Measurements from ENCODE around the gene TBATA. TPM values are rescaled to one million over a fixed set of nuclear protein-coding genes. Genes with fewer than 3 reads are reported as not detected.

Gene TBATA
- total RNA-seq, 1 experiment from 2014 or later: not detected

GRCh38 chr10:70791386-70792039, 6.3 kb upstream of the TBATA start (continued):
- TF ChIP-seq ZNF425 (CRISPR knock-in tag; conservative IDR thresholded peaks at IDR 0.05): no peak
- no peak for TF ChIP-seq ETV6 (CRISPR knock-in tag; IDR thresholded peaks at IDR 0.05)
- no peak for TF ChIP-seq AR (CRISPR knock-in tag; IDR thresholded peaks at IDR 0.05)
- TF ChIP-seq GRHL2 (CRISPR knock-in tag; IDR thresholded peaks at IDR 0.05; ENCODE audit: insufficient replicate concordance, severe bottlenecking): no peak
- no peak for TF ChIP-seq ZNF263 (CRISPR knock-in tag; IDR thresholded peaks at IDR 0.05; ENCODE audit: low read depth)
- no peak for TF ChIP-seq ZNF232 (CRISPR knock-in tag; IDR thresholded peaks at IDR 0.05)
- TF ChIP-seq E2F5 (CRISPR knock-in tag; IDR thresholded peaks at IDR 0.05): no peak

GRCh38 chr10:70786799-70787415, 1.7 kb upstream of the TBATA start:
- ATAC-seq (no peak), DNase-seq (ENCODE audit: low spot score) (no peak)
- no peaks in the 10 kb centered on the region for H3K36me3 Mint-ChIP-seq

GRCh38 chr10:70784471-70784870, 706 bp downstream of the TBATA start:
- ATAC-seq (no peak), DNase-seq (ENCODE audit: low spot score) (no peak)
- no peak for TF ChIP-seq E2F5 (CRISPR knock-in tag; IDR thresholded peaks at IDR 0.05)
- no peak for TF ChIP-seq NR1H2 (CRISPR knock-in tag; IDR thresholded peaks at IDR 0.05)
- TF ChIP-seq CBFB (CRISPR knock-in tag; IDR thresholded peaks at IDR 0.05; ENCODE audit: low read depth): no peak
- no peak for TF ChIP-seq HMGXB4 (CRISPR knock-in tag; IDR thresholded peaks at IDR 0.05)
- no peak for TF ChIP-seq RELA (CRISPR knock-in tag; IDR thresholded peaks at IDR 0.05; ENCODE audit: borderline replicate concordance)
- no peak for TF ChIP-seq NFE2L1 (CRISPR knock-in tag; IDR thresholded peaks at IDR 0.05)
- TF ChIP-seq ATF3 (CRISPR knock-in tag; conservative IDR thresholded peaks at IDR 0.05): no peak
- no peak for TF ChIP-seq JUN (CRISPR knock-in tag; IDR thresholded peaks at IDR 0.05)
- no peak for TF ChIP-seq ATF1 (CRISPR knock-in tag; IDR thresholded peaks at IDR 0.05)

More at GRCh38 chr10:70786799-70787415, 1.7 kb upstream of the TBATA start:
- Mint-ChIP-seq H3K27me3 (ENCODE audit: low read depth) (no peaks in the 10 kb centered on the region), H3K9me3 (no peaks in the 10 kb centered on the region), H3K27ac (no peak overlapping the region), H3K4me3 (no peak overlapping the region), H3K4me1 (no peaks in the 10 kb centered on the region)
- ChIA-PET POLR2A (no interaction called here), CTCF (interaction anchor here (0.6 to 1.0 kb wide), 2 partner anchors 228 to 238 kb away, joined by 3 read pairs; no protein-coding TSS in a partner anchor)
- TF ChIP-seq NFE2L1 (CRISPR knock-in tag; IDR thresholded peaks at IDR 0.05): no peak
- no peak for TF ChIP-seq HMGXB4 (CRISPR knock-in tag; IDR thresholded peaks at IDR 0.05)
- no peak for TF ChIP-seq NR2C2 (CRISPR knock-in tag; IDR thresholded peaks at IDR 0.05)
- TF ChIP-seq SMAD3 (CRISPR knock-in tag; IDR thresholded peaks at IDR 0.05; ENCODE audit: borderline replicate concordance): no peak
- TF ChIP-seq GTF2I (CRISPR knock-in tag; conservative IDR thresholded peaks at IDR 0.05): no peak

More at GRCh38 chr10:70784471-70784870, 706 bp downstream of the TBATA start:
- Mint-ChIP-seq H3K27ac (no peak overlapping the region), H3K4me3 (no peak overlapping the region), H3K27me3 (ENCODE audit: low read depth) (no peaks in the 10 kb centered on the region), H3K36me3 (no peaks in the 10 kb centered on the region), H3K9me3 (no peaks in the 10 kb centered on the region), H3K4me1 (no peaks in the 10 kb centered on the region)
- ChIA-PET POLR2A (no interaction called here), CTCF (no interaction called here)
